ENCODE data around the gene AP1S1.

DNA sequence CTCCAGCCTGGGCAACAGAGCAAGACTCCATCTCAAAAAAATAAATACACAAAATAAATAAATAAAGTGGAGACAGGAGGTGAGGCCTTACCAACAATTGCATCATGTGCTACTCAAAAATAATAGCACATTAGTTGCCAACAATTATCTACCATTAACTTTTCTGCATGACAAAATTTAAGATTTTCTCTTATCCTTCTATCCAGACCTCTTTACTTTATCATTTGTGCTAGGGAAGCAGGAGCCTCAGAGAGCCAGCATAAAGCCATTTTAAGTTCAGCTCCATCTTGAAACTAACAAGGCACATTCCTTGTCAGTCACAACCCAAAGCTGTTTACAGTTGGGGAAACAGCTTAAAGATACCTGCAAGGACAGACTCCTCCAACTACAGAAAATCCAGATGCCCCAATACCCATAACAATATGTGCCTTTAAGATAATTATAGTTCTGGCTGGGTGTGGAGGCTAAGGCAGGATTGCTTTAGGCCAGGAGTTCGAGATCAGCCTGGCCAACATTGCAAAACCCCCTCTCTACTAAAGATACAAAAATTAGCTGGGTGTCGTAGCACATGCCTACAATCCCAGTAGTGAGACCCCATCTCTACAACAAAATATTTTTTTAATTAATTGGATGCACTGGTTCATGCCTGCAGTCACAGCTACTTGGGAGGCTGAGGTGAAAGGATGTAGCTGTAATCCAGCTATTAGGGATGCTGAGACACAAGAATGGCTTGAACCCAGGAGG lies 2.2 kb upstream of the AP1S1 start:
- TF ChIP-seq CTCF (IDR thresholded peaks at IDR 0.05 in 4 of 5, conservative IDR thresholded peaks at IDR 0.05 in 1 of 5) (no peak), POLR2A (IDR thresholded peaks at IDR 0.05) (no peak)

Data from gastrocnemius medialis (tissue), 4 donors.